ENCODE data around the gene CCDC7. TPM values are rescaled to one million over a fixed set of nuclear protein-coding genes. Genes with fewer than 3 reads are reported as not detected.
A peak's percentile ranks its signal among the peaks of the same experiment; 100 is the strongest.
"Not testable (repeated sequence)": the region's sequence is repeated elsewhere in the genome, so short reads cannot be mapped to it uniquely, and the experiment has no call there.

CCDC7 gene
- total and polyA plus RNA-seq, 4 donors = 3.5 to 84.1 (median 26.3) TPM

DNA sequence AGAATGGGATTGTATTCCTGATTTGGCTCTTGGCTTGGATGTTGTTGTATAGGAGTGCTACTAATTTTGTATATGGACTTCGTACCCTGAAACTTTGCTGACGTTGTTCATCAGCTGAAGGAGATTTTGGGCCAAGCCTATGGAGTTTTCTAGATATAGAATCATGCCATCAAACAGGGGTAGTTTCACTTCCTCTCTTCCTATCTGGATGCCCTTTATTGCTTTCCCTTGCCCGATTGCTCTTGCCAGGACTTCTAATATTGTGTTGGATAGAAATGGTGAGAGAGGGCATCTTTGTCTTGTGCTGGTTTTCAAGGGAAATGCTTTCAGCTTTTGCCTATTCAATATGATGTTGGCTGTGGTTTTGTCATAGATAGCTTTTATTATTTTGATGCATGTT is 92.3 kb downstream of the CCDC7 start:
- 80% methylated on average over 1 of the region's 3 CpGs for WGBS (ENCODE audit: insufficient coverage)
- no peaks in the 10 kb centered on the region for H3K9me3 ChIP-seq (ENCODE audit: control insufficient read depth, insufficient read depth, low read length)
- H3K4me3 ChIP-seq (ENCODE audit: low read depth, low read length) = no peak overlapping the region

DNA sequence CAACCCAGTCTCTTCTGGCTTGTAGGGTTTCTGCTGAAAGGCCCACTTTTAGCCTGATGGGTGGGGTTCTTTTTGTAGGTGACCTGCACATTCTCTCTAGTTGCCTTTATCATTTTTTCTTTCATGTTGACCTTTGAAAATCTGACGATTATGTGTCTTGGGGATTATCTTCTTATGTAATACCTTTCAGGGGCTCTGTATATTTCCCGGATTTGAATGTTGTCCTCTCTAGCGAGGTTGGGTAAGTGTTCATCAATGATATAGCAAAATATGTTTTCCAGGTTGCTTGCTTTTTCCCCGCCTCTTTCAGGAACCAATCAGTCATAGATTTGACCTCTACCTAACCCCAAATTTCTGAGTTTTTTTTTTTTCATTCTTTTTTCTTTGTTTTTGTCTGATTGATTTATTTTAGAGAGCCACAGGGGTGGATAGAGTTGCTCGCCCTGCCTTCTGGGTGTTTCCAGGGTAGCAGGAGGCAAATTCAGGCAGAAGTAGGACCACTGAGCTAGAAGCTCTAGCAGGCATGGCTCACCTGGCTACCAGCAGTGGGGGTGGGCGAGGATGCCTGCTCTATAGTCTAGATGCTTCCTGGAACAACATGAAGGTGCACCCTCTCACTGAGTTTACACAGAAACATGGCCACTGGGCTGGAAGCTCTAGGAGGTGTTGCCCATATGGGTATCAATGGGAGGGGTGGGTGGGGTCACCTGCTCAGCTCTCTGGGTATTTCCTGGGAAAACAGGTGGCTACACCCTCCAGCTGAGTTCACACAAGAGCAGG is 94.9 kb downstream of the CCDC7 start:
- WGBS (ENCODE audit: insufficient coverage) = 100% methylated on average over 2 of the region's 6 CpGs

More for the DNA sequence above, 92.3 kb downstream of the CCDC7 start:
- DNase-seq (ENCODE audit: low read depth in 4 of 6, low spot score in 6 of 6) = no peak
- Histone ChIP-seq H3K27ac (ENCODE audit: low read depth, low read length) (no peak overlapping the region), H3K36me3 (ENCODE audit: control insufficient read depth, insufficient read depth, low read length) (no peaks in the 10 kb centered on the region), H3K27me3 (ENCODE audit: control insufficient read depth, insufficient read depth, low read length) (no peaks in the 10 kb centered on the region), H3K4me1 (ENCODE audit: control insufficient read depth, insufficient read depth, low read length) (no peaks in the 10 kb centered on the region)

DNA sequence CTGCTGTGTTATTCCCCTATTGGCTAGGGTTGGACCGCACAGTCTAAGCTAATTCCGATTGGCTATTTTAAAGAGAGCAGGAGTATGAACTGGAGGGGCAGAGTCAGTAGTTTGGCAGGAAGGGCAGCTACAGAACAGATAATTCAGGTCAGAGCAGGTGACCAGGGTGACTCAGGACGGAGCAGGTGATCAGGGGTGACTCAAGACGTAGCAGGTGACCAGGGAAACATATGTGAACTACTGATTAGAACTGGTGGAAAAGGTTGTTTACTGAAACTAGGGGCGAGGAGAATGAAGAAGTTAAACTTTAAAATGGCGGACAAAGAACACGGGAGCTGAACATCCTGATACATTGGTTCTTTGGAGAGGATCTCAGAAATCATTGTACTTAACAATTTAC is 102.3 kb downstream of the CCDC7 start:
- 92% methylated on average over 4 of the region's 7 CpGs for WGBS (ENCODE audit: insufficient coverage)
- Histone ChIP-seq H3K9me3 (ENCODE audit: control insufficient read depth, insufficient read depth, low read length) (no peaks in the 10 kb centered on the region), H3K4me3 (ENCODE audit: low read depth, low read length) (no peak overlapping the region), H3K36me3 (ENCODE audit: control insufficient read depth, insufficient read depth, low read length) (no peaks in the 10 kb centered on the region), H3K27ac (ENCODE audit: low read depth, low read length) (no peak overlapping the region), H3K4me1 (ENCODE audit: control insufficient read depth, insufficient read depth, low read length) (no peaks in the 10 kb centered on the region), H3K27me3 (ENCODE audit: control insufficient read depth, insufficient read depth, low read length) (no peaks in the 10 kb centered on the region)
- DNase-seq (ENCODE audit: low read depth in 4 of 6, low spot score in 6 of 6) = no peak

More for the DNA sequence above, 94.9 kb downstream of the CCDC7 start:
- Histone ChIP-seq H3K27me3 (ENCODE audit: control insufficient read depth, insufficient read depth, low read length) (no peaks in the 10 kb centered on the region), H3K27ac (ENCODE audit: low read depth, low read length) (no peak overlapping the region), H3K4me1 (ENCODE audit: control insufficient read depth, insufficient read depth, low read length) (no peaks in the 10 kb centered on the region), H3K9me3 (ENCODE audit: control insufficient read depth, insufficient read depth, low read length) (no peaks in the 10 kb centered on the region), H3K4me3 (ENCODE audit: low read depth, low read length) (no peak overlapping the region), H3K36me3 (ENCODE audit: control insufficient read depth, insufficient read depth, low read length) (no peaks in the 10 kb centered on the region)
- no peak for DNase-seq (ENCODE audit: low read depth in 4 of 6, low spot score in 6 of 6)

DNA sequence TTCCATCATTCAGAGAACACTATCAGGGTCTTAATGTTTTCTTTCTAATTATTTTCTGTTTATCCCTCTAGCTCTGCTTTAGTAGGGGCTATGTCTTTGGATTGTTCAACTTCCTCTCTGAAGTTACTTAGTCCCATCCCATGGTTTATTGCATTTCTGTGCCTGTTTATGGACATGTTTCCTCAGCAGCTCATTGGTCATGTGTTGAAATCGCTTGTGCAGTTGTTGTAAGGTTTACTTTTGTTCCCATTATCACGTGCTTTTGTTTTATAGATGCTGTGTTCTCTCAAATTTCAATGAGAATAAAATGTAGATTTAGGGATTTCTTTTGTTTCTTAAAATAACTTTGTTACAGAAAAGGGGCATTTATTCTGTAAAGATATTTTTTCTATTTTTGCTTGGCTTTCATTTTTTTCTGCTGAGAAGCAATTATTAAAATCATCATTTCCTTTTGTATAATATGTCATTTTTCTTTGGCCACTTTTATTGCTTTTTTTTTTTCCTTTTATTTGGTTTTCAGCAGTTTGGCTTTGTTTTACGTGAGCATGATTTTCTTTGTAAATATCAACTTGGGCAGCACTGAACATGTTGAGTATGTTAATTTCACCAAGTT is 110.9 kb downstream of the CCDC7 start:
- WGBS (ENCODE audit: insufficient coverage) = no CpG with 5 or more reads among the region's 3 CpGs
- no peak overlapping the region for H3K27ac ChIP-seq (ENCODE audit: low read depth, low read length)
- no peaks in the 10 kb centered on the region for H3K36me3 ChIP-seq (ENCODE audit: control insufficient read depth, insufficient read depth, low read length)
- H3K4me1 ChIP-seq (ENCODE audit: control insufficient read depth, insufficient read depth, low read length) = no peaks in the 10 kb centered on the region
- no peaks in the 10 kb centered on the region for H3K27me3 ChIP-seq (ENCODE audit: control insufficient read depth, insufficient read depth, low read length)
- peaks cover 4% of the 10 kb centered on the region for H3K9me3 ChIP-seq (ENCODE audit: control insufficient read depth, insufficient read depth, low read length)
- no peak overlapping the region for H3K4me3 ChIP-seq (ENCODE audit: low read depth, low read length)
- DNase-seq (ENCODE audit: low read depth in 4 of 6, low spot score in 6 of 6) = no peak

DNA sequence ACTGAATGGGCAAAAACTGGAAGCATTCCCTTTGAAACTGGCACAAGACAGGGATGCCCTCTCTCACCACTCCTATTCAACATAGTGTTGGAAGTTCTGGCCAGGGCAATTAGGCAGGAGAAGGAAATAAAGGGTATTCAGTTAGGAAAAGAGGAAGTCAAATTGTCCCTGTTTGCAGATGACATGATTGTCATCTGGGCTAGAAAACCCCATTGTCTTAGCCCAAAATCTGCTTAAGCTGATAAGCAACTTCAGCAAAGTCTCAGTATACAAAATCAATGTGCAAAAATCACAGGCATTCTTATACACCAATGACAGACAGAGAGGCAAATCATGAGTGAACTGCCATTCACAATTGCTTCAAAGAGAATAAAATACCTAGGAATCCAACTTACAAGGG is 116.8 kb downstream of the CCDC7 start:
- H3K4me1 ChIP-seq (ENCODE audit: control insufficient read depth, insufficient read depth, low read length); H3K4me3 ChIP-seq (ENCODE audit: low read depth, low read length); DNase-seq (ENCODE audit: low read depth in 4 of 6, low spot score in 6 of 6); H3K9me3 ChIP-seq (ENCODE audit: control insufficient read depth, insufficient read depth, low read length); H3K27me3 ChIP-seq (ENCODE audit: control insufficient read depth, insufficient read depth, low read length); H3K36me3 ChIP-seq (ENCODE audit: control insufficient read depth, insufficient read depth, low read length); H3K27ac ChIP-seq (ENCODE audit: low read depth, low read length): not testable (repeated sequence)

DNA sequence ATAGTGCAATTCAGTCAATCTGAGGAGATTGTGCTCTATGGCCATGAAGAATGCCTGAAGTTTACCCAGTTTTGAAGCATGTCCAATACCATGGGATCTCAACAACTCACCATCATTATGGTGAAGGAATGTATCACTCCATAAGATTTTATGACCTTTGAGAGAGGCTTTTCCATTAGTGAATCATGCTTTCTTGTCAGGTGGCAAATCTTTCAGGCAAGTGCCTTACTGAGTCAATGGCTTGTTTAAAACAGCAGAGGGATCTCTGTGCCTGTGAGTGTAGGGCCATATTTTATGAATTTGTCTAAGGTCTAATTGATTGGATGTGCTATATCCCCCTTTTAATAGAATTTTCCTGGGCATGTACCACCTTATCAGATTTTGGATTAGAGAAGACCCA is 131.5 kb downstream of the CCDC7 start:
- Histone ChIP-seq H3K27me3 (ENCODE audit: control insufficient read depth, insufficient read depth, low read length) (no peaks in the 10 kb centered on the region), H3K27ac (ENCODE audit: low read depth, low read length) (no peak overlapping the region), H3K9me3 (ENCODE audit: control insufficient read depth, insufficient read depth, low read length) (no peaks in the 10 kb centered on the region), H3K4me1 (ENCODE audit: control insufficient read depth, insufficient read depth, low read length) (no peaks in the 10 kb centered on the region), H3K36me3 (ENCODE audit: control insufficient read depth, insufficient read depth, low read length) (no peaks in the 10 kb centered on the region), H3K4me3 (ENCODE audit: low read depth, low read length) (no peak overlapping the region)
- no peak for DNase-seq (ENCODE audit: low read depth in 4 of 6, low spot score in 6 of 6)

DNA sequence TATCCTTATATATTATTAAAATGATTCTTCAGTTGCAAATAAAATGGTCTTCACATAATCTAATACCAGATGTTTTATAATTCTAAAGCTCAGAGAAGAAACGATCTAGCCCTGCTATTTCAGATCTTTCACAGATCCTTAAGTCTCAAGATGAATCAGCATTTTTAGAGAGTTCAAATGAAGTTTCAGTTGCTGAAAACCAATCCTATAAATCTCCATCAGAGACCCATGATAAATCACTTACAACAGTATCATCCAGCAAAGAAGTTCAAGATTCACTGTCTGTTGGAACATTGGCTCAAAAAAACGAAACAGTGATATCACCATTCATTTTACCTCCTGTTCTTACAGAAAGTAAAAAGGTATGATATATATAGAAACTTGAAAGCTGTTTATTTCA is 137.0 kb downstream of the CCDC7 start:
- no peak overlapping the region for H3K27ac ChIP-seq (ENCODE audit: low read depth, low read length)
- H3K4me1 ChIP-seq (ENCODE audit: control insufficient read depth, insufficient read depth, low read length) = no peaks in the 10 kb centered on the region
- no peak overlapping the region for H3K4me3 ChIP-seq (ENCODE audit: low read depth, low read length)
- peak in 1 of 6 donors; percentile 2 for DNase-seq (ENCODE audit: low read depth in 4 of 6, low spot score in 6 of 6)
- H3K36me3 ChIP-seq (ENCODE audit: control insufficient read depth, insufficient read depth, low read length) = no peaks in the 10 kb centered on the region
- H3K9me3 ChIP-seq (ENCODE audit: control insufficient read depth, insufficient read depth, low read length) = no peaks in the 10 kb centered on the region
- no CpG with 5 or more reads among the region's 2 CpGs for WGBS (ENCODE audit: insufficient coverage)
- H3K27me3 ChIP-seq (ENCODE audit: control insufficient read depth, insufficient read depth, low read length) = no peaks in the 10 kb centered on the region

DNA sequence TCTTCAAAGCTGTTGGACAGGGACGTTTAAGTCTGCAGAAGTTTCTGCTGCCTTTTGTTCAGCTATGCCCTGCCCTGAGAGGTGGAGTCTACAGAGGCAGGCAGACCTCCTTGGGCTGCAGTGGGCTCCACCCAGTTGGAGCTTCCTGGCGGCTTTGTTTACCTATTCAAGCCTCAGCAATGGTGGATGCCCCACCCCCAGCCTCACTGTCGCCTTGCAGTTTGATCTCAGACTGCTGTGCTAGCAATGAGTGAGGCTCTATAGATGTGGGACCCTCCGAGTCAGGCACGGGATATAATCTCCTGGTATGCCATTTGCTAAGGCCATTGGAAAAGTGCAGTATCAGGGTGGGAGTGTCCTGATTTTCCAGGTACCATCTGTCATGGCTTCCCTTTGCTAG is 152.1 kb downstream of the CCDC7 start:
- WGBS (ENCODE audit: insufficient coverage) = 90% methylated on average over 5 of the region's 5 CpGs
- H3K4me1 ChIP-seq (ENCODE audit: control insufficient read depth, insufficient read depth, low read length); H3K36me3 ChIP-seq (ENCODE audit: control insufficient read depth, insufficient read depth, low read length); H3K4me3 ChIP-seq (ENCODE audit: low read depth, low read length); H3K27me3 ChIP-seq (ENCODE audit: control insufficient read depth, insufficient read depth, low read length); H3K9me3 ChIP-seq (ENCODE audit: control insufficient read depth, insufficient read depth, low read length); H3K27ac ChIP-seq (ENCODE audit: low read depth, low read length); DNase-seq (ENCODE audit: low read depth in 4 of 6, low spot score in 6 of 6): not testable (repeated sequence)

DNA sequence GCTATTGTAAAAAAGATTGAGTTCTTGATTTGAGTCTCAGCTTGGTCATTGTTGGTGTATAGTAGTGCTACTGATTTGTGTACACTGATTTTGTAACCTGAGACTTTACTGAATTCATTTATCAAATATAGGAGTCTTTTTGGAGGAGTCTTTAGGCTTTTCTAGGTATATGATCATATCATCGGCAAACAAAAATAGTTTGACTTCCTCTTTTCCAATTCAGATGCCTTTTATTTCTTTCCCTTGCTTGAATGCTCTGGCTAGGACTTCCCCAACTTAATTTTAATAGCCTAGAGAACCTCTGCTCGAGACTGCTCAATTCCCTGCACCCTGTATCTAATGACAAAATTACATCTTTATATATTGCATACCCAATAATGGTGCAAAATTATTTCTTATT is 154.4 kb downstream of the CCDC7 start:
- H3K4me1 ChIP-seq (ENCODE audit: control insufficient read depth, insufficient read depth, low read length) = no peaks in the 10 kb centered on the region
- no peak for DNase-seq (ENCODE audit: low read depth in 4 of 6, low spot score in 6 of 6)
- no peaks in the 10 kb centered on the region for H3K27me3 ChIP-seq (ENCODE audit: control insufficient read depth, insufficient read depth, low read length)
- H3K9me3 ChIP-seq (ENCODE audit: control insufficient read depth, insufficient read depth, low read length) = peaks cover 3% of the 10 kb centered on the region
- H3K36me3 ChIP-seq (ENCODE audit: control insufficient read depth, insufficient read depth, low read length) = no peaks in the 10 kb centered on the region
- no peak overlapping the region for H3K27ac ChIP-seq (ENCODE audit: low read depth, low read length)
- WGBS (ENCODE audit: insufficient coverage) = no CpG with 5 or more reads among the region's 2 CpGs
- no peak overlapping the region for H3K4me3 ChIP-seq (ENCODE audit: low read depth, low read length)

DNA sequence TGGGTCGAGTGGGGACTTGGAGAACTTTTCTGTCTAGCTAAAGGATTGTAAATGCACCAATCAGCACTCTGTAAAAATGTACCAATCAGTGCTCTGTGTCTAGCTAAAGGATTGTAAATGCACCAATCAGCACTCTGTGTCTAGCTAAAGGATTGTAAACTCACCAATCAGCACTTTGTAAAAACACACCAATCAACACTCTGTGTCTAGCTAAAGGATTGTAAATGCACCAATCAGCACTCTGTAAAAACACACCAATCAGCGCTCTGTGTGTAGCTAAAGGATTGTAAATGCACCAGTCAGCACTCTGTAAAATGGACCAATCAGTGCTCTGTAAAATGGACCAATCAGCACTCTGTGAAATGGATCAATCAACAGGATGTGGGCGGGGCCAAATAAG is 155.6 kb downstream of the CCDC7 start:
- not testable (repeated sequence) for H3K27ac ChIP-seq (ENCODE audit: low read depth, low read length); H3K4me1 ChIP-seq (ENCODE audit: control insufficient read depth, insufficient read depth, low read length); H3K4me3 ChIP-seq (ENCODE audit: low read depth, low read length); H3K36me3 ChIP-seq (ENCODE audit: control insufficient read depth, insufficient read depth, low read length); H3K9me3 ChIP-seq (ENCODE audit: control insufficient read depth, insufficient read depth, low read length); H3K27me3 ChIP-seq (ENCODE audit: control insufficient read depth, insufficient read depth, low read length); DNase-seq (ENCODE audit: low read depth in 4 of 6, low spot score in 6 of 6)
- 100% methylated on average over 1 of the region's 3 CpGs for WGBS (ENCODE audit: insufficient coverage)

All from spinal cord (tissue), 10 donors.